ENCODE data around the gene CFAP58.

CFAP58 gene

DNA sequence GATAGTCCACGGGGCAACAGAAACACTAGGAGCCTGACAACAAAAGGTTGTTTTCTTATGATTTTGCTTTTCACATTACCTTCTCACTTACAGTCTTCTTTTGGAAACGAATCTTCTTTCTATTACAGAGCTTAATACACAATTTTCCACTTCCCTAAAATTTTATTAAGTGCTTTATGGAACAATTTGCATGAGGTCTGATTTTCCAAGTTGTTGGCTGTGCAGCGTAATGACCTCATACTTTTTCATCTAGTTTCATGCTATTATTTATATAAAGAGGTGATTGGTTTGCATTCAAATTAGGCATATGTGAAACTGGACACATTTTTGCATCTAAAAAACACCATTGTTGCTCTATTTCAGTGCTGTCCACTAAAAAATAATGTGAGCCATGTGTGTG is 76.7 kb downstream of the CFAP58 start:
- Histone ChIP-seq H3K27ac (ENCODE audit: low read length) (no peak overlapping the region), H3K9ac (ENCODE audit: low read length) (no peak overlapping the region), H3K36me3 (ENCODE audit: control insufficient read depth, low read depth, low read length) (no peaks in the 10 kb centered on the region), H3K4me3 (ENCODE audit: low read length) (no peak overlapping the region), H3K4me1 (ENCODE audit: control insufficient read depth, low read depth, low read length) (peaks cover 18% of the 10 kb centered on the region), H3K27me3 (ENCODE audit: control insufficient read depth, insufficient read depth, low read length) (no peaks in the 10 kb centered on the region), H3K9me3 (ENCODE audit: control insufficient read depth, low read depth, low read length) (no peaks in the 10 kb centered on the region)

DNA sequence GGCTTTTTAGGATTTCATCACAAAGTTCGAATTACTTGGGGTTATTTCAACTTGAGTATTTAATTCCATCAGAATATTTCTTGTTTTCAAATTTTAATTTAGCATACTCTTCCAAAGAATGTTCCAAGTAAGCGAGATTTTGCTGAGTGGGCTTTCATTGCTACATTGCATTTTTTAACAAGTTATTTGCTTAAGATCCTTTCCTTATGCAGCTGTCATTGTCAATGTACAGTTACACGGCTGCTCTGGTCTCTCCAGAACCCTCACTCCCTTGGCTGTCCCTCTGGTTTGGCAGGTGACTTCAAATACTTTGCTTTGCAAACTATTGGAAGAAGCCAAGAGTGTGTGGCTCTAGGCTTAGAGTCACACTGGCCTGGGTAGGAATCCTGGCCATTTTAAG is 80.0 kb downstream of the CFAP58 start:
- Histone ChIP-seq H3K27ac (ENCODE audit: low read length) (no peak overlapping the region), H3K27me3 (ENCODE audit: control insufficient read depth, insufficient read depth, low read length) (no peaks in the 10 kb centered on the region), H3K36me3 (ENCODE audit: control insufficient read depth, low read depth, low read length) (no peaks in the 10 kb centered on the region), H3K9me3 (ENCODE audit: control insufficient read depth, low read depth, low read length) (no peaks in the 10 kb centered on the region), H3K4me3 (ENCODE audit: low read length) (no peak overlapping the region), H3K4me1 (ENCODE audit: control insufficient read depth, low read depth, low read length) (peaks cover 18% of the 10 kb centered on the region), H3K9ac (ENCODE audit: low read length) (no peak overlapping the region)

DNA sequence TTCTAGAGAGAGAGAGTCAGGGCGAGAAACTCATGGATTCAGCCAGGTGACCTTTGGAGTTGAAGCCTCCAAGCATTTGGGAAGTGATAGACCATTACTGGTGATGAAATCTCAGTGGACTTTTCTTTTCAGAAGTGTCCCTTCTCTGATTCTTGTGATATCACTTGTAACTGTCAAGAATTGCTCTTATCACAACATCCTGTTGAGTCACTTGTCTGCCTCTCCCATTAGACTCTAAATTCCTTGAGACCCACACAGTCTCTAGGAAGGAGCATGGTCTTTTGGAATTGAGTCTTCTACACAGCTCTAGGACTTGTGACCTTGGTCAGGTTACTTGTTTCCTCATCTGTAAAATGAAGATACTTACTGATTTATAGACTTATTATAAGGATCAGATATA is 81.0 kb downstream of the CFAP58 start:
- Histone ChIP-seq H3K9me3 (ENCODE audit: control insufficient read depth, low read depth, low read length) (no peaks in the 10 kb centered on the region), H3K4me1 (ENCODE audit: control insufficient read depth, low read depth, low read length) (peaks cover 9% of the 10 kb centered on the region), H3K27ac (ENCODE audit: low read length) (no peak overlapping the region), H3K4me3 (ENCODE audit: low read length) (no peak overlapping the region), H3K9ac (ENCODE audit: low read length) (no peak overlapping the region), H3K27me3 (ENCODE audit: control insufficient read depth, insufficient read depth, low read length) (no peaks in the 10 kb centered on the region), H3K36me3 (ENCODE audit: control insufficient read depth, low read depth, low read length) (no peaks in the 10 kb centered on the region)

DNA sequence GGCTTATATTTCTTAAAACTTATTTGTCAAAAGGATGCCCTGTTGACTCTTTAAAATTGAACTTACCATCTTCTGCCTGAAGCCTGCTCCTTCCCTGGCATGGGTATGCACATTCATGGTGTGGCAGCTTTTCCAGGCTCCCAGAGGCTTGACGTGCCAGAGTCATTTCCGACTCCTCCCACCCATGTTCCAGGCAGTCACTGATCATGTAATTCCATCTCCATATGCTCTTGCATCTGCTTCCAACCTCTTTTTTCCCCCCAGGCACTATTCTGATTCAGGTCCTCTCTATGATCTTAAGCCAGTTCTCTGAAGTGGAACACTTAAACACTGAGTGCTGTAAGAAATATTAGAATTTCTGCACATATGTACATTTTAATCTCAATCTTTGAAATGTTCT is 82.2 kb downstream of the CFAP58 start:
- no peak overlapping the region for H3K9ac ChIP-seq (ENCODE audit: low read length)
- H3K27ac ChIP-seq (ENCODE audit: low read length): no peak overlapping the region
- no peak overlapping the region for H3K4me3 ChIP-seq (ENCODE audit: low read length)
- H3K27me3 ChIP-seq (ENCODE audit: control insufficient read depth, insufficient read depth, low read length): no peaks in the 10 kb centered on the region
- H3K9me3 ChIP-seq (ENCODE audit: control insufficient read depth, low read depth, low read length): no peaks in the 10 kb centered on the region
- no peaks in the 10 kb centered on the region for H3K4me1 ChIP-seq (ENCODE audit: control insufficient read depth, low read depth, low read length)
- H3K36me3 ChIP-seq (ENCODE audit: control insufficient read depth, low read depth, low read length): no peaks in the 10 kb centered on the region

DNA sequence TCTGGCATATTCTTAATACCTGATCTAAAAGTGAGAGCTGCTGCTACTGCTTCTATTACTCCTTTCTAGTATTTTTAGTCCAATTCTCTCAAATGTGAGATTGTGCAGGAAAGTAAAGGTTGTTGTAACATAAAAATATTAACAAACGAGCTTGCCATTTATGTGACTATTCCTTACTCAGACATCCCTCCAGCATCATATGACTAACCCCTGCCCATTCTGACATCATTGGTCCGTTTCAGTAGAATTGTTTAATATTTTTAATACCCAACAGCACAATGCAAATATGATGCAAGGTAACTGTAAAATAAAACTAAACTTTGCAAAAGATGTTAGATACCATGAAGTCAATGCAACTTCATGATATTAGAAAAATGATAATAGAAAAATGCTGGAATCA is 83.6 kb downstream of the CFAP58 start:
- H3K4me3 ChIP-seq (ENCODE audit: low read length): no peak overlapping the region
- no peaks in the 10 kb centered on the region for H3K27me3 ChIP-seq (ENCODE audit: control insufficient read depth, insufficient read depth, low read length)
- H3K4me1 ChIP-seq (ENCODE audit: control insufficient read depth, low read depth, low read length): no peaks in the 10 kb centered on the region
- no peak overlapping the region for H3K9ac ChIP-seq (ENCODE audit: low read length)
- H3K27ac ChIP-seq (ENCODE audit: low read length): no peak overlapping the region
- no peaks in the 10 kb centered on the region for H3K9me3 ChIP-seq (ENCODE audit: control insufficient read depth, low read depth, low read length)
- no peaks in the 10 kb centered on the region for H3K36me3 ChIP-seq (ENCODE audit: control insufficient read depth, low read depth, low read length)

DNA sequence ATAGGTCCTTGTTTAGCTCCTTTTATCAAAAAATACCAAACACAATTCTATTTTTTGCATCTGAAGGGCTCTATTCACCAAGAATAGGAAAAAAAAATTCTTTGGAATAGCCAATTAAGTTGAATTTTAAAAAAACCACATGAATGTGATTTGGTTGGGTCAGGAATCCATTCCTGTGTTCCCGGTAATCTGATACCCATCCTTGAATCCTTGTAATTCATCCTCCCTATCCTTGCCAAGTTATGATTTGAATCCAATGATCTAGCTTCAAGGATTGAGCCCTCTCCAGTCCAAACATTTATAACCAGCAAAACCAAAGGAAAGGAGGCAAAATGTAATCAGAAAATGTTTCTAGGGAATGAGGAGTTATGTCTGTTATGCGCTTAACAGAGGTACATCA is 86.6 kb downstream of the CFAP58 start:
- no peaks in the 10 kb centered on the region for H3K36me3 ChIP-seq (ENCODE audit: control insufficient read depth, low read depth, low read length)
- H3K9me3 ChIP-seq (ENCODE audit: control insufficient read depth, low read depth, low read length): no peaks in the 10 kb centered on the region
- no peak overlapping the region for H3K4me3 ChIP-seq (ENCODE audit: low read length)
- H3K4me1 ChIP-seq (ENCODE audit: control insufficient read depth, low read depth, low read length): no peaks in the 10 kb centered on the region
- H3K9ac ChIP-seq (ENCODE audit: low read length): no peak overlapping the region
- no peak overlapping the region for H3K27ac ChIP-seq (ENCODE audit: low read length)
- no peaks in the 10 kb centered on the region for H3K27me3 ChIP-seq (ENCODE audit: control insufficient read depth, insufficient read depth, low read length)

DNA sequence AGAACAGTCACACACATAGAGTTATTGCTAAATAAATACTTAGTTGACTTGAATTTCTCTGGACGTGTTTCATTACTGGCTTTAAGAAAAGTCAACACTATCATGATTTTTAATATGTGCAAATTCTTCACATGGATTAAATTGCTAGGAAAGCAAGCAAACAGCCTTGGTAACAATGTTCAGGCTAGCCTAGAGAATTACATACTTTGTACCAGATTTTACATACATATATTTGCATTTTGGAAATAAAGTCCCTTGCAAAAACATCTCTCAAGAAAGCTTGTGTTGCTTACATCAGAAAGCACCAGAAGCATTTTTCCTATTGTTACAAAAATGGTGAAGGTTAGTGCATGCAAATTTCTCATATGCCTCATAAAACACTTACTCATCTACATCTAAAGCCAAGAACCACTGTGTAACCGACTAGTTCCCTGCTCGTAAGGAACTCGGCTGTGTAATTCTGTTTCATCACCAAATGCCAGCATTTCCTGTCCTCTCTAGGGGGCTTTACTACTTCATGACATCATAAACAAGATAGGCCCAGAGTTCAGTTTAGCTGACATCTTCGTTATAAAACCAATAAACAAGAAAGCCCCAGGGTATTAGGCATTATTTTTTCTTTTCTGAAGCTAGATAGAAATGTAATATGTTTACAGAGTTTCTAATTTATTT is 87.8 kb downstream of the CFAP58 start:
- H3K9ac ChIP-seq (ENCODE audit: low read length): no peak overlapping the region
- no peak overlapping the region for H3K27ac ChIP-seq (ENCODE audit: low read length)
- H3K4me1 ChIP-seq (ENCODE audit: control insufficient read depth, low read depth, low read length): no peaks in the 10 kb centered on the region
- no peak overlapping the region for H3K4me3 ChIP-seq (ENCODE audit: low read length)
- H3K27me3 ChIP-seq (ENCODE audit: control insufficient read depth, insufficient read depth, low read length): no peaks in the 10 kb centered on the region
- no peaks in the 10 kb centered on the region for H3K36me3 ChIP-seq (ENCODE audit: control insufficient read depth, low read depth, low read length)
- H3K9me3 ChIP-seq (ENCODE audit: control insufficient read depth, low read depth, low read length): no peaks in the 10 kb centered on the region

DNA sequence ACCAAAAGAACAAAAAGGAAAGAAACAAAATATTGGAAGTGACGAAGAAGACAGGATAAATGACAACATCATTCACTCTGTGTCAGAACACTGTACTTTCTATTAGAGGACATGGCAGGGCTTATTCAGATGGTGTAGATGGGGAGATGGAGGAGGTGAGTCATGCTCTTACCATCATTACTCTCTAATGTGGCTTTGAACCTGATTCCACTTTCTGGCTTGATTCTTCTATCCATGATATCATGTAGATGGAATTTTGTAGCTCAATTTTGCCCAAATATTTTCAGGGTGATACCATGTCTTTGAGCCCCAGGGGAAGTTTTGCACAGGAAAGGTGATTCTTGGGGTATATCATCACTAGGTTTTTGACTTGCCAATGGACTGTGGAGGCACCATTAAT is 91.7 kb downstream of the CFAP58 start:
- H3K9ac ChIP-seq (ENCODE audit: low read length): no peak overlapping the region
- H3K27me3 ChIP-seq (ENCODE audit: control insufficient read depth, insufficient read depth, low read length): no peaks in the 10 kb centered on the region
- no peak overlapping the region for H3K4me3 ChIP-seq (ENCODE audit: low read length)
- no peaks in the 10 kb centered on the region for H3K9me3 ChIP-seq (ENCODE audit: control insufficient read depth, low read depth, low read length)
- no peak overlapping the region for H3K27ac ChIP-seq (ENCODE audit: low read length)
- H3K36me3 ChIP-seq (ENCODE audit: control insufficient read depth, low read depth, low read length): no peaks in the 10 kb centered on the region
- H3K4me1 ChIP-seq (ENCODE audit: control insufficient read depth, low read depth, low read length): peaks cover 5% of the 10 kb centered on the region

DNA sequence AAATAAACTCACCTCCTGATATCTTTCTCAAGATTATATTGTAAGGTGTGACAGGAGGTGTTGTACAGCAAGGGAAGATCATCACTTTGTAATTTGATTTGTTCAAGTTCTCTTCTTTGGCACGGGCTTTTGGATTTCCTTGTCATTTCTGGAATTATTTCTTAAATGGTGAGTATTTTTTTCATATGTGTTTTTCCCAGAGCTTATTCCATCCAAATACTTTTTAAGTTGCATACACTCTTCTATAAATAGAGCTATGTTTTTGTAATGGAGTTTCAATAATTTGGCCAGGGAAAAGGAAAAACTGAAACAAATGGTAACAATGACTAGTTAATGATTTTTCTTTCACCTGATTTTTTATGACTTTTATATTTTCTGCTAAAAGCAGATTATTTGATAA is 92.5 kb downstream of the CFAP58 start:
- H3K27ac ChIP-seq (ENCODE audit: low read length): no peak overlapping the region

DNA sequence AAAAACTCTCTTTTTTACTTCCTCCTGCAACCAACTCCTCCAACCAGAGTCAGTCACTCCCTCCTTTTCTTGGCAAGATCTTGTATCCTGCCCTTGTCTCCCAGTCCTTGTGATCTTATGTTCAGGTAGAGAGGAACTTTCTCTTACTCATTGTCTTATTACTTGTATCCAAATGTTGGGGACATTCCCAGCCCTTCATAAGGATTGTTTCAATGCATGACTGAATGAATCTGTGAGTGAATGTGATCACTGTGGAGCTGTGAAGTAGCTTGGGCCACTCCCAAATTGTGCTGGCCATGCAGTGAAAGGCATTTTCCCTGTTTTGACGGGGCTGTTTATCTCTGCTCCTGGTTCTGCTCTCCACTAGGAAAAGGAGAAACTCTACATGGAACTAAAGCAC is 93.7 kb downstream of the CFAP58 start:
- Histone ChIP-seq H3K9ac (ENCODE audit: low read length) (no peak overlapping the region), H3K4me3 (ENCODE audit: low read length) (no peak overlapping the region), H3K9me3 (ENCODE audit: control insufficient read depth, low read depth, low read length) (no peaks in the 10 kb centered on the region), H3K27me3 (ENCODE audit: control insufficient read depth, insufficient read depth, low read length) (no peaks in the 10 kb centered on the region), H3K27ac (ENCODE audit: low read length) (no peak overlapping the region), H3K4me1 (ENCODE audit: control insufficient read depth, low read depth, low read length) (peaks cover 5% of the 10 kb centered on the region), H3K36me3 (ENCODE audit: control insufficient read depth, low read depth, low read length) (no peaks in the 10 kb centered on the region)

More for the DNA sequence above, 92.5 kb downstream of the CFAP58 start:
- Histone ChIP-seq H3K27me3 (ENCODE audit: control insufficient read depth, insufficient read depth, low read length) (no peaks in the 10 kb centered on the region), H3K9ac (ENCODE audit: low read length) (no peak overlapping the region), H3K36me3 (ENCODE audit: control insufficient read depth, low read depth, low read length) (no peaks in the 10 kb centered on the region), H3K9me3 (ENCODE audit: control insufficient read depth, low read depth, low read length) (no peaks in the 10 kb centered on the region), H3K4me3 (ENCODE audit: low read length) (no peak overlapping the region), H3K4me1 (ENCODE audit: control insufficient read depth, low read depth, low read length) (peaks cover 5% of the 10 kb centered on the region)

DNA sequence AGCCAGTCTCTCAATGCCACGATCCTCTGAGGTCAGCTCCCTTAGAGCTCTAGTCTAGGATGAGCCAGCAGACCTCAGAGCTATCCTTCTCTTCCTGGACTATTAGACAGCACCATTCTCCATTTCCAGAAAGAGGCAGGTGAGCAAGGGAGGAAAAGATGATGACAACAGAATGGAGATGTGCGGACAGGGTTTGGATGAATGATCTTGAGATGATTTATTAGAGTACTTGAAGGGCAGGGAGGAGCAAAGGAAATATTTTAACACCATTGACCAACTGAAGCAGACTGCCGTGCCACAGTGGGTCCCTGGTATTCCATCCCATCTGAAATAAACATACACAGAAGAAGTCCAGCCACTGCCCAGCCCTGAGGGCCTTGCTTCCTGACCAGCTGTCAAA is 94.3 kb downstream of the CFAP58 start:
- no peaks in the 10 kb centered on the region for H3K27me3 ChIP-seq (ENCODE audit: control insufficient read depth, insufficient read depth, low read length)
- H3K36me3 ChIP-seq (ENCODE audit: control insufficient read depth, low read depth, low read length): no peaks in the 10 kb centered on the region
- no peak overlapping the region for H3K27ac ChIP-seq (ENCODE audit: low read length)
- H3K9ac ChIP-seq (ENCODE audit: low read length): no peak overlapping the region
- H3K4me1 ChIP-seq (ENCODE audit: control insufficient read depth, low read depth, low read length): peaks cover 5% of the 10 kb centered on the region
- H3K9me3 ChIP-seq (ENCODE audit: control insufficient read depth, low read depth, low read length): no peaks in the 10 kb centered on the region
- H3K4me3 ChIP-seq (ENCODE audit: low read length): no peak overlapping the region

DNA sequence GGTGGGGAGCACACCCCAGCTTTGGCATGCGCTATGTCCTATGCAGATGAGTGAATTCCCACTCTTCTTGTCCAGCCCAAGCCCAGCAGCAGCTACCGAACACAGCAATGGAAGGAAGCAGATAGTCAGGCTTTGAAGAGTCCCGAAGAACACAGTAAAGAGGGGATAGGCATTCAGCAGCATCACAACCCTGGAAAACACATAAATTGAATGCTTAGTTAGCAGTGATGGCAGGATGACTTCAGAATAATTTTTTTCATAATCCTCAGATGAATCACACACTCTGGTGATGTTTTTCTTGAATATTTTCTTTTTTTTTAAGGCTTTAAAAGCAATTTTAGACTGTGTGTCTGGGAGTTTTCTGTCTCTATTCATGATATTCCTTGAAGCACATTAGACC is 95.8 kb downstream of the CFAP58 start:
- H3K36me3 ChIP-seq (ENCODE audit: control insufficient read depth, low read depth, low read length): no peaks in the 10 kb centered on the region
- no peaks in the 10 kb centered on the region for H3K9me3 ChIP-seq (ENCODE audit: control insufficient read depth, low read depth, low read length)
- no peak overlapping the region for H3K4me3 ChIP-seq (ENCODE audit: low read length)
- no peak overlapping the region for H3K27ac ChIP-seq (ENCODE audit: low read length)
- H3K27me3 ChIP-seq (ENCODE audit: control insufficient read depth, insufficient read depth, low read length): no peaks in the 10 kb centered on the region
- no peak overlapping the region for H3K9ac ChIP-seq (ENCODE audit: low read length)
- peaks cover 5% of the 10 kb centered on the region for H3K4me1 ChIP-seq (ENCODE audit: control insufficient read depth, low read depth, low read length)
